Activated CD8-positive, alpha-beta memory T cell treated with anti-CD3 and anti-CD28 coated beads, Interleukin-2, amount 10 ng/mL, durations not matched to agents 7 days and 5 days (primary cell): Measurements from ENCODE around the gene PRG2. TPM values are rescaled to one million over a fixed set of nuclear protein-coding genes. Genes with fewer than 3 reads are reported as not detected.
"Not testable (repeated sequence)": the region's sequence is repeated elsewhere in the genome, so short reads cannot be mapped to it uniquely, and the experiment has no call there.

Experiments used
- ATAC-seq: fragments of 150-1000 bp; cut with Tn5 transposase; one replicate; pipeline ENCODE4 v1.10.0; 2021; ENCODE audit warnings: moderate library complexity
- CTCF ChIA-PET: fragments of 350-600 bp; sonication (Branson Sonifier 250); formaldehyde crosslinking; loops from one replicate; lab custom pipeline; 2021; ENCODE audit warnings: antibody characterized with exemption; lab: Charles Lee
- DNase-seq: peaks from one replicate; pipeline ENCODE4 v3.0.0-alpha.2; 2020
- H3K27ac Mint-ChIP-seq: one replicate; pipeline ENCODE4 v1.8.0; 2021; ENCODE audit warnings: mild to moderate bottlenecking, mixed read lengths
- H3K27me3 Mint-ChIP-seq: one replicate; pipeline ENCODE4 v1.8.0; 2021; ENCODE audit warnings: mixed read lengths
- H3K36me3 Mint-ChIP-seq: one replicate; pipeline ENCODE4 v1.8.0; 2021; ENCODE audit warnings: mild to moderate bottlenecking, mixed read lengths
- H3K4me1 Mint-ChIP-seq: one replicate; pipeline ENCODE4 v1.8.0; 2021; ENCODE audit warnings: mixed read lengths
- H3K4me3 Mint-ChIP-seq: one replicate; pipeline ENCODE4 v1.8.0; 2021; ENCODE audit warnings: mild to moderate bottlenecking, moderate library complexity, mixed read lengths
- H3K9me3 Mint-ChIP-seq: one replicate; pipeline ENCODE4 v1.8.0; 2022; ENCODE audit warnings: low read depth, mixed read lengths
- total RNA-seq, 2 experiments: library from RNA; stranded (reverse); gene quantifications; one replicate each; pipeline ENCODE4 v1.2.3, GENCODE V29; 2021

Gene PRG2
- total RNA-seq, 2 experiments from 2014 or later = 0.59 to 0.79 TPM

DNA sequence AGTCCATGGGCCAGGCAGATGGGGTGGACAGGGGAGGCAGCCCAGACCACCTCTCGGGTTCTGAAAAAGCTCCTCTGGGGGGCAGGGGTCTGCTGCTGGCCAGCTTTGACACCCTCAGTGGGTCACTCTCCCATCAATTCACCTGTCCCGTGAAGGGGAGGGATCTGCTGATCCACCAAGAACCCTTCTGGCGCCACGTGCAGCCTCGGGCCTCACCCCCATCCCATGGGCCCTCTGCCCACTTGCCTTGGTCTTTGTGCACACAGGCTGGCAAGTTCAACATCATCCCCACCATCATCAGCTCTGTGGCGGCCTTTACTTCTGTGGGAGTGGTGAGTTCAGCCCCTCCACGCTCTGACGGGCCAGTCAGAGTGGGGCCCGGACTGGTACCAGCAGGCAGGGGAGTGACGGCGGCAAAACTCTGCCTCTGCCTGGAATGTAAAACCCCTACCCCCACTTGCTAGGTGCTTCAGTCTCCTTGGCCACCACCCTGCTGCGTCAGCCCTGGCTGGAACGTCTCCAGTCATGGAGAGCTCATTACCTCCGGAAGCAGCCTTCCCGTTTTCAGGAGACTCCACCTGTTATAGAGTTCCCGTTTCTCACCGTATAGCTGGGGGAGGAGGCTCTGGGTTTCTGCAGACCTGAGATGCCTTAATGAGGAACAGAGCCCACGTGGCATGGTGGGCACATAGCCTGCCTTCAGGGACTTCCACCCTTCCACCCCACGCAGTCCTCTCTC lies 22.2 kb downstream of the PRG2 start:
- Mint-ChIP-seq H3K9me3 (no peaks in the 10 kb centered on the region), H3K4me1 (no peaks in the 10 kb centered on the region), H3K4me3 (no peak overlapping the region), H3K36me3 (no peaks in the 10 kb centered on the region), H3K27me3 (no peaks in the 10 kb centered on the region), H3K27ac (no peak overlapping the region)
- ATAC-seq (no peak), DNase-seq (no peak)
- CTCF ChIA-PET = no interaction called here

DNA sequence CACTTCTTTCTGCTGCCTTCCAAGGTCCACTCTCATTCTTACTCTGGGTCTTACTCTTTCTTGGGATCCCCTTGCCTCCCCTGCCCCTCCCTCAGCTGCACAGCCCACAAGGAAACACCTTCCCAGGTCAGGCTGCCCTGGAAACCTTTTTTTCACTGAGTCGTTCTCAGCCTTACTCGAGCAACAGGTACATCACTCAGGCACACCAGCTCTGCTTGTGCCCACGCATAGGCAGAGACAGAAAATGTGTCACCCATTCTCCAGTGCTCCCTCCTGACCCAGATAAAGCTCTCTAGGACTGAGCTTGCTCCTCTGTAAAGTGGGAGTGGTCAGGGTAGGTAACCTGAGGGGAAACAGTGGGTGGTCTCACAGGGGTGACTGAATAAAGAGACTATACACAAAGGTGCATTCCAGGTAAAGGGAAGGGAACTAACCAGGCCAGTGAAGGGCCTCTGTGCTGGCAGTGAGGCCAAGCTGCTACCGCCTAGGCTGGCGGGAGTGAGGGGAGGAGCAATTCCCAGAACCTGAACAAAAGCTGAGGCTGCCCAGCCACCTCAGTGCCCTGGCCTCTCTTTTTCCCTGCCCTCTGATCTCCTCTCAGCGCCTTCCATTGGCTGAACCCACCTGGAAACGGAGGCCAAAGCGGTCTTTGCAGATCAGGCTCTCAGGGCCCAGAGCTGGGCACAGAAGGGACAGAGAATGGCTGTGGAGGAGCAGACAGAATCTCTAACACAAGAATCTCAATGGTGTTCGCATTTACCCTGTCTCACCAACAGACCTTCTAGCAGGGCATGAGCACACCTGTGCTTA lies 25.4 kb downstream of the PRG2 start:
- Mint-ChIP-seq H3K4me1 (no peaks in the 10 kb centered on the region), H3K27ac (no peak overlapping the region), H3K4me3 (no peak overlapping the region), H3K36me3 (no peaks in the 10 kb centered on the region), H3K9me3 (no peaks in the 10 kb centered on the region), H3K27me3 (peaks cover 2% of the 10 kb centered on the region)
- no peak for ATAC-seq
- no peak for DNase-seq
- CTCF ChIA-PET = interaction anchor here (0.8 to 0.9 kb wide), 2 partner anchors 19 to 94 kb away, joined by 3 read pairs; no protein-coding TSS in a partner anchor

DNA sequence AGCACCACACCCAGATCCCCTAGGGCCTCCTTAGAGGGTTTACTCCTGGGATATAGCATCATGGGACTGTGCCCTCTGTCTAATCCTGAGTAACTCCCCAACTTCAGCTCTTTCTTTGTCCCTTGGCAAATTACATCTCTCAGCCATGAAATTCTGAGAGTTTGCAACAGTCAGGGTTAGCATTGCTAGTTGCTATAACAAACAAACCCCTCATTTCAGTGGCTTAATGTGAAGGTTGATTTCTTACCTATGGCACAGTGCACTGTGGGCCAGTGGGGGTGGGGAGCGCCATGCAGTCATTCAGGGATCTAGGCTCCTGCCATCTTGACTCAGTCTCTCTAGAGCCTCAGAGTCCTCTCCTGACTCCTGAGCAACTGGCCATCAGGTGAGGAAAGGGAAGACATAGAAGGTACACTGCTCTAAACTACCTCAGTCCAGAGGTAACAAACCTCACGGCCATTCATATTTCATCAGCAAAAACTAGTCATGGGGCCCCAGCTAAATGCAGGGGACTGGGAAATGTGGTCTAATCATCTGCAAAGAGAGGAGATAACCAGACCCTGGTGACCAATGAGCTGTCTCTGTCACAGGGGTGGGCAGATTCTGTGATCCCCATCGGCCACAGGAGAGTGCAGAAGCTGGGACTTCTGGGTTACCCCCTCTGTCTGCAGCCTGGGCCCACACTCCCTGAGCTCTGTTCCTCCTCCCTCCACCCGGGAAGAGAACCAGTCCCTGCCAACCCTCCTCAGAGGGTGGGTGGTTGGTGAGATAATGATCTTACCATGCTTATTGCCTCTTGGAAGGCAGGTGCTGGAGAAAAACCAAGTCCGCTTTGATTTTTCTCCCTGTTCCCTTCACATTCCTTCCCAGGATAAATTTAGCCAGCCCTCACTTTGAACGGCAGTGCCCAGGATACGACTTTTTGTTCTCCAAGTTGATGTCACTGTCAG lies 27.0 kb downstream of the PRG2 start:
- Mint-ChIP-seq H3K27me3 (peaks cover 4% of the 10 kb centered on the region), H3K27ac (no peak overlapping the region), H3K36me3 (no peaks in the 10 kb centered on the region), H3K4me3 (no peak overlapping the region), H3K9me3 (no peaks in the 10 kb centered on the region), H3K4me1 (no peaks in the 10 kb centered on the region)
- ATAC-seq (no peak), DNase-seq (no peak)
- CTCF ChIA-PET = interaction anchor here (1.2 to 4.0 kb wide), 2 partner anchors 95 to 164 kb away, joined by 5 to 15 read pairs; no protein-coding TSS in a partner anchor

DNA sequence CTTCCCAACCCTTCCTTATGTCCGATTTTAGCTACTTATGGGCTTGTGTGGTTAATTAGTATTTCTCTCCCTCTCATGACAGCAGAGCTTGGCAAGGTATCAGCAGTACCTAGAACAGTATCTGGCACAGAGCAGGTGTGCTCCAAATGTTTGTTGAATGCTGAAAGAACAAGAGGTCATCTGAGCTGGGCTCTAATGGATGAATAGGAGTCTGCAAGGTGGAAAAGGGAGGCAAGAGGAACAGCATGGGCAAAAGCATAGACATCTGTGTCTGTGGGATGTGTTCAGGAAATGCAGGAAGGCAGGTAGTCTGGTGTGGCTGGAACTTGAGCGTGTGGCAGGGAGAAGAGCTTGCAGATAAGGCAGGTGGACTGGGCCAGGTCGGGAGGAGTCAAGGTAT lies 28.5 kb downstream of the PRG2 start:
- CTCF ChIA-PET = interaction anchor here (0.6 to 4.0 kb wide), 3 partner anchors 96 to 166 kb away, joined by 3 to 15 read pairs (median 5); no protein-coding TSS in a partner anchor
- H3K27ac Mint-ChIP-seq = no peak overlapping the region
- DNase-seq (no peak), ATAC-seq (no peak)
- H3K9me3 Mint-ChIP-seq = no peaks in the 10 kb centered on the region
- no peak overlapping the region for H3K4me3 Mint-ChIP-seq
- no peaks in the 10 kb centered on the region for H3K4me1 Mint-ChIP-seq
- peaks cover 4% of the 10 kb centered on the region for H3K27me3 Mint-ChIP-seq
- no peaks in the 10 kb centered on the region for H3K36me3 Mint-ChIP-seq

DNA sequence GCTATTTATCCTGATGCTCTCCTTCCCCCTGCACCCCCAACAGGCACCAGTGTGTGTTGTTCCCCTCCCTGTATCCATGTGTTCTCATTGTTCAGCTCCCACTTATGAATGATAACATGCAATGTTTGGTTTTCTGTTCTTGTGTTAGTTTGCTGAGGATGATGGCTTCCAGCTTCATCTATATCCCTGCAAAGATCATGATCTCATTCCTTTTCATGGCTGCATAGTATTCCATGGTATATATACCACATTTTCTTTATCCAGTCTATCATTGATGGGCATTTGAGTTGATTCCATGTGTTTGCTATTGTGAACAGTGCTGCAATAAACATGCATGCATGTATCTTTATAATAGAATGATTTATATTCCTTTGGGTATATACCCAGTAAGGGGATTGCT lies 29.0 kb downstream of the PRG2 start:
- CTCF ChIA-PET = interaction anchor here (0.6 to 4.0 kb wide), 3 partner anchors 16 to 118 kb away, joined by 3 to 15 read pairs (median 7); no protein-coding TSS in a partner anchor
- not testable (repeated sequence) for H3K27me3 Mint-ChIP-seq, H3K4me3 Mint-ChIP-seq, ATAC-seq, H3K4me1 Mint-ChIP-seq, H3K36me3 Mint-ChIP-seq, H3K9me3 Mint-ChIP-seq, DNase-seq, H3K27ac Mint-ChIP-seq

DNA sequence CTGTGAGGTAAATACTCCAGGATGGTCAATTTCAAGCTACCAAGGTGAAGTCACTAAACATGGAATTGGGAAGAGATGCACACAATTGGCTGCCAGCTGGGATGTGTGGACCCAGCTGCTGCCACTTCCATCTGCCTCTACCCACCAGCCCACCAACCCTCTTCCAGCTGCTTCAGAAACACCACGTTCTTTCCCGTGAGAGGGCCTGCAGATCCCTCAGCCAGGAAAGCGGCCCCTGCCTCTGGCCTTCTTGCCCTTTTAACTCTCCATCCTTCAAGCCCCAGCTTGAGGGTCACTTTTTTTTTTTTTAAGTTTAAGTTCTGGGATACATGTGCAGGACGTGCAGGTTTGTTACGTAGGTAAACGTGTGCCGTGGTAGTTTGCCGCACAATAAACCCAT lies 29.5 kb downstream of the PRG2 start:
- Mint-ChIP-seq H3K4me1 (no peaks in the 10 kb centered on the region), H3K27me3 (peaks cover 12% of the 10 kb centered on the region), H3K36me3 (no peaks in the 10 kb centered on the region), H3K27ac (no peak overlapping the region), H3K9me3 (no peaks in the 10 kb centered on the region), H3K4me3 (no peak overlapping the region)
- CTCF ChIA-PET = interaction anchor here (1.9 to 4.0 kb wide), 2 partner anchors 15 to 97 kb away, joined by 7 to 15 read pairs; no protein-coding TSS in a partner anchor
- no peak for DNase-seq
- ATAC-seq = no peak

DNA sequence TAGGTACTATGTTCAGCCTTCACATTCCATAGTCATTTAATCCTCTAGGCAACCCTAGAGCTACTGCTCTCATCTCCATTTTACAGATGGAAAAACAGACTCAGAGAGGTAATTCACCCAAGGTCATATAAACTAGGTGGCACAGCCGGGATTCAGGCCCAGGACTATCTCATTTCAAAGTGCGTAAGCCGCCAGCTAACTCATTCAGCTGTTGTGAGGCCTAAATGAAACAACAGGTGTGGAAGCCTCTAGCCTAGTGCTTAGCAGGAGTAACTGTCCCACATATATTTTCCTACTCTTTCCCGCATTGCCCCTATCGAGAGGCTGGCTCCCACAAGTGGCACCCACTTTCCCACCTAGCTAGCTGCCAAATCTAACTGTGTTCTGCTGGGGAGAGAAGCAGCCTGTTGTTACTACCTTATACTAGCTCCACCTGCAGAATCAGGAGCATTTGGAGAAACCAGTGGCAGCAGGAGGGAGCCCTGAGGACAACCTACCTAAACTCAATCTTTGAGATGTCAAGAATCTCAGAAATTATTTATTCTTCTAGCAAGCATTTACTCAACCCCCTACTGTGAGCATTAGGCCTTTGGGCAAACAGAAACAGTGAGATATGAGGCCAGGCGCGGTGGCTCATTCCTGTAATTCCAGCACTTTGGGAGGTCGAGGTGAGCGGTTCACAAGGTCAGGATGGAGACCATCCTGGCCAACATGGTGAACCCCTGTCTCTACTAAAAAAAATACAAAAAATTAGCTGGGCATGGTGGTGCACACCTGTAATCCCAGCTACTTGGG lies 30.4 kb downstream of the PRG2 start:
- H3K4me3 Mint-ChIP-seq = no peak overlapping the region
- H3K36me3 Mint-ChIP-seq = no peaks in the 10 kb centered on the region
- CTCF ChIA-PET = interaction anchor here (0.8 to 4.0 kb wide), 4 partner anchors 11 to 98 kb away, joined by 3 to 15 read pairs (median 6); no protein-coding TSS in a partner anchor
- DNase-seq (no peak), ATAC-seq (no peak)
- H3K27ac Mint-ChIP-seq = no peak overlapping the region
- H3K27me3 Mint-ChIP-seq = peaks cover 13% of the 10 kb centered on the region
- H3K4me1 Mint-ChIP-seq = no peaks in the 10 kb centered on the region
- no peaks in the 10 kb centered on the region for H3K9me3 Mint-ChIP-seq

DNA sequence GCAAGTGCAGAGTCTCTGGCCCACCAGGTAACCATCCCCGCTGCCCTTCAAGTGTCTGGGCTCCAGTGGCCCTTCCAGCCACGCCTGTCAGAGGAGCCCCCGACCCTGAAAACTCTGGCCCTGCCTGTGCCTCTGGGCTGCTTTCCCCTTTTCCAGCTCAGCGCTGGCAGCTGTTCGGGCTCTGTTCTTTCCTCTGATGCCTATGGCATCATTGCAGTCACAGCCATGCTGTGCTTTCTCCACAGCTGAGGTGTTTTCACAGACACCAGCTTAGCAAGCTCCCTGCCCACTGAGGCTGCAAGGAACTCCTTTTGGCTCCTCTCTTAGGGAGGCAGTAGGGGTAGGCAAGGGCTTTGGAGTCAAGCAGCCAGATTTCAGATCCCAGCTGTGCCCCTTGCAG lies 31.1 kb downstream of the PRG2 start:
- H3K4me3 Mint-ChIP-seq = no peak overlapping the region
- H3K9me3 Mint-ChIP-seq = no peaks in the 10 kb centered on the region
- H3K27ac Mint-ChIP-seq = no peak overlapping the region
- ATAC-seq = no peak
- H3K27me3 Mint-ChIP-seq = peaks cover 19% of the 10 kb centered on the region
- H3K36me3 Mint-ChIP-seq = no peaks in the 10 kb centered on the region
- DNase-seq = no peak
- CTCF ChIA-PET = interaction anchor here (0.8 to 1.7 kb wide), 2 partner anchors 10 to 48 kb away, joined by 3 to 4 read pairs; no protein-coding TSS in a partner anchor
- no peaks in the 10 kb centered on the region for H3K4me1 Mint-ChIP-seq

DNA sequence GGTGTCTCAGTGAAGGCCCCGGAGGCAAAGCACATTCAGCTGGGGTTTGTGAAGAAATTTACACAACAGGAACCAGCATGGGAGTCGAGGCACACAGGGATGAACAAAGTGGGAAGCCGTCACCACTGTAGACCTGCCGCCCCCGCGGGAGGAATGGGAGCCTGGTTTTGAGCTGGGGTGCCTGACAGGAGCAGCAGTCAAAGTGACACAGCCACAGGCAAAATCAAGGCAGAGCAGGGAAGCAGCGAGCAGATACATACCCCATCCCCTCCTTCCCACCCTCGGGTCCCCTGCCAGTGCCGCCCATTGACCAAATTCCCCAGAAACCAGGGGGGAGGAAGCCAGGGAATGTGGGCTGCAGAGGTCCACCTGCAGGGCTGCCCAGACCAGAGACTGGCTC lies 31.5 kb downstream of the PRG2 start:
- Mint-ChIP-seq H3K36me3 (no peaks in the 10 kb centered on the region), H3K27ac (no peak overlapping the region), H3K4me1 (no peaks in the 10 kb centered on the region), H3K4me3 (no peak overlapping the region), H3K9me3 (no peaks in the 10 kb centered on the region), H3K27me3 (peaks cover 23% of the 10 kb centered on the region)
- DNase-seq = no peak
- ATAC-seq = no peak
- CTCF ChIA-PET = interaction anchor here (1.7 kb wide), 1 partner anchor 10 kb away, joined by 4 read pairs; no protein-coding TSS in a partner anchor

DNA sequence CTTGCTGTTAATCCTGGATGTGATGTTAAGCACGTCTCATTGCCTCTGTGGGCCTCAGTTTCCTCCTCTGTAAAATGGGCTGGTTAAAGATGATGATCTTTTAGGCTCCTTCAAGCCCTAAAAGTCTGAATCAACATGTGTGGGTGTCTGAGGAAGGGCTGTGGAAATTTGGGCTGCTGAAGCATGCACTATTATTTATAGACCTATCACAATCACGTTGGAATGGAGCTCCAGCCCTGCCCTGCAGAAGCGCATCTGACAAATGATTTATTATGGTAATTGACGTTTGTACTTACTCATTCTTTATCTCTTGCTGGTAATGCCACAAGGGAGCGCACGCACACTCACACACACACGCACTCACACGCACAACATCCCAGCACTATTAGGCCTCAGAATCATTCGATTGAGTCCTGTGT lies 31.9 kb downstream of the PRG2 start:
- peaks cover 24% of the 10 kb centered on the region for H3K27me3 Mint-ChIP-seq
- H3K4me3 Mint-ChIP-seq = no peak overlapping the region
- H3K9me3 Mint-ChIP-seq = no peaks in the 10 kb centered on the region
- CTCF ChIA-PET = interaction anchor here (1.7 kb wide), 1 partner anchor 9 kb away, joined by 4 read pairs; no protein-coding TSS in a partner anchor
- ATAC-seq = no peak
- H3K4me1 Mint-ChIP-seq = no peaks in the 10 kb centered on the region
- no peak overlapping the region for H3K27ac Mint-ChIP-seq
- DNase-seq = no peak
- no peaks in the 10 kb centered on the region for H3K36me3 Mint-ChIP-seq

DNA sequence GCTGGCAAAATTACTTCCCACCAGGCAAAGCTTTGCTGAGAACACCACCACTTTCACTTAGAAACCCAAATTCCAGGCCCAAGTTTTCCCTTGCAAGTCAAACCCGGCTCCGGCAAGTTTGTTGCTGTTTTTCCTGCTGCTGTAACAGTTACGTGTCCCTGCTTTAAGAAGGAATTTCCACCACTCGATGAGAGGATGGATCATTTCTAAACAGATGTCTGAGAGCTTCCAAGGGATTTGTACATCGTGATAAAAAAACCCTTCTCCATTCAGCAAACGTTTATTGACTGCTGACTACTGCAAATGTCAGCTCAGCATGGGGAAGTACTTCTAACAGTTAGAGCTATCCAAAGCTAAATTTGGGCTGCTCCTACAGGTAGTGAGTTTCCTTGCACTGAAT lies 32.6 kb downstream of the PRG2 start:
- Mint-ChIP-seq H3K27ac (no peak overlapping the region), H3K4me3 (no peak overlapping the region), H3K4me1 (no peaks in the 10 kb centered on the region), H3K9me3 (no peaks in the 10 kb centered on the region), H3K36me3 (no peaks in the 10 kb centered on the region), H3K27me3 (peaks cover 26% of the 10 kb centered on the region)
- ATAC-seq = no peak
- no peak for DNase-seq
- CTCF ChIA-PET = interaction anchor here (3.3 kb wide), 1 partner anchor 13 kb away, joined by 18 read pairs; no protein-coding TSS in a partner anchor

DNA sequence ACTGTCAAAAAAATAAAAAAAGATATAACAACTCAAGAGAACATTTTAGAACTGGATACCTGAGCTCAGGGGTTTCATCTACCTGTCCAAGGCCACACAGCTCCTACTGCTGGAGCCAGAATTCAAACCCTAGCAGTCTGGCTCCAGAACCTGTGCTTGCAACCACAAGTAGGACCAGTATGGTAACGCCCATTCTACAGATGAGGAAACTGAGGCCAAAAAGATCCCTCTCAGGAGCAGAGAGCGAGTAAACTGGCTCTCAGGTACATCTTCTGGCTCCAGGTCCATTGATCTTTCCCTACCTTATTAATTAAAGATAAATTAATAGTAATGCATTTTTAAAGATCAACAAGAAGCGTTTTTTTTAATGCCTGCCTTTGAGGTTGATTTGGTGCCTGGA lies 33.1 kb downstream of the PRG2 start:
- DNase-seq = no peak
- Mint-ChIP-seq H3K9me3 (no peaks in the 10 kb centered on the region), H3K4me1 (no peaks in the 10 kb centered on the region), H3K27me3 (peaks cover 26% of the 10 kb centered on the region), H3K27ac (no peak overlapping the region), H3K36me3 (no peaks in the 10 kb centered on the region), H3K4me3 (no peak overlapping the region)
- no peak for ATAC-seq
- CTCF ChIA-PET = interaction anchor here (3.3 kb wide), 1 partner anchor 12 kb away, joined by 18 read pairs; no protein-coding TSS in a partner anchor
